HCT116 (cell line): ENCODE data around the gene NAV3. TPM values are rescaled to one million over a fixed set of nuclear protein-coding genes. Genes with fewer than 3 reads are reported as not detected.

Source experiments
- ATAC-seq: fragments of 200-7000 bp; cut with Tn5 transposase; 2 replicates; pipeline ENCODE4 v1.9.1; 2020; ENCODE audit warnings: mild to moderate bottlenecking, moderate library complexity
- BruUV-seq: library from RNA; stranded (reverse); fragments of 400-500 nt; replicated peaks from 2 replicates; lab custom pipeline; 2021; lab: Mats Ljungman, UMichigan
- CTCF ChIA-PET: fragments of 300-600 bp; sonication (Branson Sonifier 250); formaldehyde crosslinking; loops from one replicate; lab custom pipeline; 2021; ENCODE audit warnings: antibody characterized with exemption; lab: Charles Lee
- POLR2A ChIA-PET: fragments of 300-600, 350-600 bp; sonication (Branson Sonifier 250); formaldehyde crosslinking; loops from one replicate; lab custom pipeline; 2021; ENCODE audit warnings: antibody characterized with exemption; lab: Charles Lee
- RAD21 ChIA-PET, 2 experiments: fragments of 300-600 bp; sonication (Branson Sonifier 250); formaldehyde crosslinking; loops; one replicate each; lab custom pipeline; 2023; ENCODE audit warnings: low total read pairs in 2 of 2; ENCODE audit not compliant: uncharacterized antibody in 2 of 2, unreplicated experiment in 2 of 2, low non-redundant PET in 1 of 2; lab: Charles Lee
- DNase-seq: peaks from one replicate; pipeline ENCODE4 v3.0.0-alpha.2; 2010; ENCODE audit warnings: low read depth, low spot score
- H2AFZ ChIP-seq: fragments of 200-600 bp; shearing (Covaris generic), sonication (generic); 2 replicates; pipeline ENCODE4 v1.6.1; 2017; ENCODE audit warnings: low read depth, mixed run types, mixed read lengths, antibody characterized with exemption, low read length; ENCODE audit not compliant: poor library complexity, severe bottlenecking
- H3K27ac ChIP-seq: 2 replicates; pipeline ENCODE4 v1.5.1; 2012; ENCODE audit warnings: low read depth, low read length
- H3K27me3 ChIP-seq: fragments of 200-600 bp; sonication (generic); 2 replicates; pipeline ENCODE4 v1.6.1; 2016; ENCODE audit warnings: mixed run types, low read length, mixed read lengths; ENCODE audit not compliant: insufficient read depth
- H3K36me3 ChIP-seq, 2 experiments: fragments of 200-500 bp in 1 of 2; fragments of 200-600 bp in 1 of 2; sonication (Bioruptor generic) in 1 of 2; sonication (generic) in 1 of 2; 2 replicates each; pipeline versions ENCODE4 v1.5.1 to v1.6.1; 2014 to 2016; ENCODE audit warnings: low read length in 2 of 2, inconsistent platforms in 1 of 2, mixed read lengths in 1 of 2, mixed run types in 1 of 2; ENCODE audit not compliant: insufficient read depth in 2 of 2, control insufficient read depth in 1 of 2
- H3K4me1 ChIP-seq, 2 experiments: fragments of 200-600 bp in 1 of 2; sonication (generic) in 1 of 2; 2 replicates each; pipeline versions ENCODE4 v1.5.1 to v1.6.1; 2012 to 2017; ENCODE audit warnings: low read length in 2 of 2, inconsistent platforms in 1 of 2, mild to moderate bottlenecking in 1 of 2, mixed read lengths in 1 of 2, mixed run types in 1 of 2, moderate library complexity in 1 of 2; ENCODE audit not compliant: insufficient read depth in 2 of 2, control insufficient read depth in 1 of 2
- H3K4me2 ChIP-seq: fragments of 200-600 bp; sonication (generic); 2 replicates; pipeline ENCODE4 v1.6.1; 2017; ENCODE audit warnings: mixed run types, low read length, mixed read lengths
- H3K4me3 ChIP-seq, 2 experiments: fragments of 200-600 bp in 1 of 2; sonication (generic) in 1 of 2; replicated peaks in 1 of 2; 2 replicates each; pipeline ENCODE4 v1.5.1; 2011 to 2016; ENCODE audit warnings: low read length in 2 of 2, control low read depth in 1 of 2, low read depth in 1 of 2, mild to moderate bottlenecking in 1 of 2, mixed read lengths in 1 of 2, mixed run types in 1 of 2
- H3K79me2 ChIP-seq: fragments of 200-600 bp; sonication (generic); 2 replicates; pipeline ENCODE4 v1.6.1; 2017; ENCODE audit warnings: mild to moderate bottlenecking, mixed run types, low read length, moderate library complexity, mixed read lengths; ENCODE audit not compliant: insufficient read depth
- H3K9ac ChIP-seq: fragments of 200-600 bp; sonication (generic); 2 replicates; pipeline ENCODE4 v1.6.1; 2016; ENCODE audit warnings: low read length, mixed read lengths
- H3K9me2 ChIP-seq: fragments of 200-600 bp; sonication (generic), shearing (Covaris generic); 2 replicates; pipeline ENCODE4 v1.6.1; 2017; ENCODE audit warnings: mixed run types, mild to moderate bottlenecking, moderate library complexity; ENCODE audit not compliant: insufficient read depth
- H3K9me3 ChIP-seq, 2 experiments: fragments of 200-500 bp in 1 of 2; fragments of 200-600 bp in 1 of 2; sonication (Bioruptor generic) in 1 of 2; sonication (generic) in 1 of 2; 2 replicates each; pipeline ENCODE4 v1.6.1; 2014 to 2017; ENCODE audit warnings: low read length in 2 of 2, mixed read lengths in 2 of 2, inconsistent platforms in 1 of 2, low read depth in 1 of 2, mild to moderate bottlenecking in 1 of 2, mixed run types in 1 of 2, moderate library complexity in 1 of 2; ENCODE audit not compliant: control insufficient read depth in 1 of 2, insufficient read depth in 1 of 2
- H4K20me1 ChIP-seq: fragments of 200-600 bp; sonication (generic), shearing (Covaris generic); 2 replicates; pipeline ENCODE4 v1.6.1; 2017; ENCODE audit warnings: mixed run types, mild to moderate bottlenecking, moderate library complexity; ENCODE audit not compliant: insufficient read depth
- EGR1 ChIP-seq: IDR thresholded peaks from 2 replicates; pipeline ENCODE4 v1.6.1; 2012; ENCODE audit warnings: low read depth
- ELF1 ChIP-seq: IDR thresholded peaks from 2 replicates; pipeline ENCODE4 v1.6.1; 2012; ENCODE audit warnings: low read depth, borderline replicate concordance
- EZH2 ChIP-seq: fragments of 200-600 bp; sonication (generic); IDR thresholded peaks from 2 replicates; pipeline ENCODE4 v1.6.1; 2017; ENCODE audit warnings: antibody characterized with exemption, mixed run types
- FOSL1 ChIP-seq: IDR thresholded peaks from 2 replicates; pipeline ENCODE4 v1.6.1; 2012; ENCODE audit warnings: low read depth
- POLR2A ChIP-seq: IDR thresholded peaks from 2 replicates; pipeline ENCODE4 v1.7.0; 2011; ENCODE audit warnings: borderline replicate concordance; ENCODE audit not compliant: insufficient read depth, insufficient read length; ENCODE audit errors: extremely low read depth
- RAD21 ChIP-seq: IDR thresholded peaks from 2 replicates; pipeline ENCODE4 v1.6.1; 2012; ENCODE audit warnings: low read depth, mild to moderate bottlenecking
- SIN3A ChIP-seq: IDR thresholded peaks from 2 replicates; pipeline ENCODE4 v1.6.1; 2012; ENCODE audit warnings: low read depth
- SP1 ChIP-seq: IDR thresholded peaks from 2 replicates; pipeline ENCODE4 v1.6.1; 2012; ENCODE audit warnings: low read depth
- SRF ChIP-seq: IDR thresholded peaks from 2 replicates; pipeline ENCODE4 v1.6.1; 2012; ENCODE audit warnings: low read depth
- ZFX ChIP-seq: fragments of 450-650 bp; IDR thresholded peaks from 2 replicates; pipeline ENCODE4 v1.6.1; 2017
- ZNF274 ChIP-seq: fragments of 200-500 bp; sonication (Bioruptor generic); IDR thresholded peaks from 2 replicates; pipeline ENCODE4 v1.6.1; 2014; ENCODE audit warnings: mild to moderate bottlenecking, low read depth, low read length, inconsistent platforms
- intact Hi-C: fragments of 100-400 bp; cut with micrococcal nuclease; formaldehyde crosslinking; loops from 2 replicates; pipeline ENCODE4 v1.10.0; 2022
- total RNA-seq: library from RNA; stranded (reverse); gene quantifications from one replicate; pipeline ENCODE4 v1.2.1, GENCODE V29; 2021; ENCODE audit not compliant: unreplicated experiment
- TF ChIP-seq, protein P1 (sequence below): IDR thresholded peaks from 2 replicates; pipeline ENCODE4 v1.6.1; 2012; ENCODE audit warnings: low read depth
- TF ChIP-seq, protein P2 (sequence below): IDR thresholded peaks from 2 replicates; pipeline ENCODE4 v1.6.1; 2012
- TF ChIP-seq, protein P3 (sequence below): IDR thresholded peaks from 2 replicates; pipeline ENCODE4 v1.6.1; 2012

Gene NAV3
- total RNA-seq, 1 experiment from 2014 or later, result 7.8 TPM

DNA sequence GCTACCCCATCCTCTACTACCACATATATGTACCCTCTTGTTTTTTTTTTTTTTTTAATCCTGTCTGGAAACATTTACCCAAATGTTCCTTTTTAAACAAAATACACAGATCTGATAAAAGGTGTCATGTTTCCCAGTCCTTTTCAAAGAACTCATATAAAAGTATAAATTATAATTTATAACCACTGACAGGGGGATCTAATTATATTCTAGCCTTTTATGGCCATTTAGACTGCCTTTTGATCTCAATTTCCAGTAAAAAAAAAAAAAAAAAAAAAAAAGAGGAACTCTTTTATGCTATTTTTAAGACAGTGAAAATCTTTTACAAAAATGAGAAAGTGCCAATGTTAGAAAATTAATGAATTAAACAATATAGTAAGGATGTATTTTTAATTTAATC, 65.0 kb downstream of the NAV3 start:
- H3K9me2 ChIP-seq, result no peaks in the 10 kb centered on the region
- intact Hi-C loops, result no loop called here
- ChIA-PET POLR2A (no interaction called here), RAD21 (interaction anchor here in 1 of 2 experiments (0.6 kb wide), 1 partner anchor 62 kb away, joined by 4 read pairs; no protein-coding TSS in a partner anchor), CTCF (interaction anchor here (0.7 kb wide), 1 partner anchor 790 kb away, joined by 3 read pairs; no protein-coding TSS in a partner anchor)
- H3K36me3 ChIP-seq, result no peaks in the 10 kb centered on the region
- no peak overlapping the region for H3K4me3 ChIP-seq
- DNase-seq (no peak), ATAC-seq (no peak)
- TF ChIP-seq ZNF274 (no peak), ZFX (no peak), ELF1 (no peak), POLR2A (no peak), SIN3A (no peak), SRF (no peak)
- TF ChIP-seq, protein P1, sequence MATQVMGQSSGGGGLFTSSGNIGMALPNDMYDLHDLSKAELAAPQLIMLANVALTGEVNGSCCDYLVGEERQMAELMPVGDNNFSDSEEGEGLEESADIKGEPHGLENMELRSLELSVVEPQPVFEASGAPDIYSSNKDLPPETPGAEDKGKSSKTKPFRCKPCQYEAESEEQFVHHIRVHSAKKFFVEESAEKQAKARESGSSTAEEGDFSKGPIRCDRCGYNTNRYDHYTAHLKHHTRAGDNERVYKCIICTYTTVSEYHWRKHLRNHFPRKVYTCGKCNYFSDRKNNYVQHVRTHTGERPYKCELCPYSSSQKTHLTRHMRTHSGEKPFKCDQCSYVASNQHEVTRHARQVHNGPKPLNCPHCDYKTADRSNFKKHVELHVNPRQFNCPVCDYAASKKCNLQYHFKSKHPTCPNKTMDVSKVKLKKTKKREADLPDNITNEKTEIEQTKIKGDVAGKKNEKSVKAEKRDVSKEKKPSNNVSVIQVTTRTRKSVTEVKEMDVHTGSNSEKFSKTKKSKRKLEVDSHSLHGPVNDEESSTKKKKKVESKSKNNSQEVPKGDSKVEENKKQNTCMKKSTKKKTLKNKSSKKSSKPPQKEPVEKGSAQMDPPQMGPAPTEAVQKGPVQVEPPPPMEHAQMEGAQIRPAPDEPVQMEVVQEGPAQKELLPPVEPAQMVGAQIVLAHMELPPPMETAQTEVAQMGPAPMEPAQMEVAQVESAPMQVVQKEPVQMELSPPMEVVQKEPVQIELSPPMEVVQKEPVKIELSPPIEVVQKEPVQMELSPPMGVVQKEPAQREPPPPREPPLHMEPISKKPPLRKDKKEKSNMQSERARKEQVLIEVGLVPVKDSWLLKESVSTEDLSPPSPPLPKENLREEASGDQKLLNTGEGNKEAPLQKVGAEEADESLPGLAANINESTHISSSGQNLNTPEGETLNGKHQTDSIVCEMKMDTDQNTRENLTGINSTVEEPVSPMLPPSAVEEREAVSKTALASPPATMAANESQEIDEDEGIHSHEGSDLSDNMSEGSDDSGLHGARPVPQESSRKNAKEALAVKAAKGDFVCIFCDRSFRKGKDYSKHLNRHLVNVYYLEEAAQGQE, result no peak
- no peak overlapping the region for H3K27ac ChIP-seq
- peak overlapping the region; percentile 55 for H2AFZ ChIP-seq
- BruUV-seq, result no TSS peak
- no peaks in the 10 kb centered on the region for H3K9me3 ChIP-seq
- H3K4me1 ChIP-seq, result peaks cover 42 to 43% of the 10 kb centered on the region in 2 experiments
- H3K9ac ChIP-seq, result no peak overlapping the region
- no peaks in the 10 kb centered on the region for H4K20me1 ChIP-seq
- H3K79me2 ChIP-seq, result no peaks in the 10 kb centered on the region
- no peaks in the 10 kb centered on the region for H3K27me3 ChIP-seq
- H3K4me2 ChIP-seq, result peak overlapping the region; percentile 66; the same call in 1 of the 2 replicates

DNA sequence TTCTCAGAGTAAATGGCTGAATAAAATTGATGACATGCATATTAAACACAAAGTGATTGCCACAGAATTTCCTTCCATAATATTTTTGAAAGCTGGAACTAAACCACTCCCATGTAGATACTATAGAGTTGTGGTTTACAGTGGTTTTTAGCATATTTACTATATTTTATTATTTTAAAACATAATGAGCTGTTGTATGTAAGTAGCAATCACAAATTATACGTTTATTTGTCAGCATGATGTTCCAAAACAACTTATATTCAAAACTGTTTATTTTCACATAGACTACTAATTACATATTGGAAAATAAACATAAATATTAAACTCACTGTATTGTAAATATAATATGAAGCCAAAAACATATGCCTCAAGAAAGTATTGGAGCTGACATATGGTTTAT, 77.2 kb downstream of the NAV3 start:
- CTCF ChIA-PET, result no interaction called here
- POLR2A ChIA-PET, result no interaction called here
- intact Hi-C loops, result no loop called here
- TF ChIP-seq FOSL1, result no peak
- TF ChIP-seq RAD21, result no peak
- TF ChIP-seq, protein P2, sequence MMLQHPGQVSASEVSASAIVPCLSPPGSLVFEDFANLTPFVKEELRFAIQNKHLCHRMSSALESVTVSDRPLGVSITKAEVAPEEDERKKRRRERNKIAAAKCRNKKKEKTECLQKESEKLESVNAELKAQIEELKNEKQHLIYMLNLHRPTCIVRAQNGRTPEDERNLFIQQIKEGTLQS, result no peak
- TF ChIP-seq SP1, result no peak
- TF ChIP-seq, protein P1, result no peak
- TF ChIP-seq EGR1, result no peak
- no peak for TF ChIP-seq ZNF274
- TF ChIP-seq ZFX, result no peak
- no peak for TF ChIP-seq EZH2
- TF ChIP-seq, protein P3, sequence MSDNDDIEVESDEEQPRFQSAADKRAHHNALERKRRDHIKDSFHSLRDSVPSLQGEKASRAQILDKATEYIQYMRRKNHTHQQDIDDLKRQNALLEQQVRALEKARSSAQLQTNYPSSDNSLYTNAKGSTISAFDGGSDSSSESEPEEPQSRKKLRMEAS, result no peak

More for the DNA sequence above, 77.2 kb downstream of the NAV3 start:
- no peaks in the 10 kb centered on the region for H3K79me2 ChIP-seq
- no peak overlapping the region for H3K9ac ChIP-seq
- no peaks in the 10 kb centered on the region for H3K9me2 ChIP-seq
- H3K4me2 ChIP-seq, result no peak overlapping the region
- no peak overlapping the region for H2AFZ ChIP-seq
- no peak overlapping the region for H3K27ac ChIP-seq
- no peak for DNase-seq
- H4K20me1 ChIP-seq, result no peaks in the 10 kb centered on the region
- no TSS peak for BruUV-seq
- H3K27me3 ChIP-seq, result no peaks in the 10 kb centered on the region
- no peaks in the 10 kb centered on the region for H3K9me3 ChIP-seq
- H3K36me3 ChIP-seq, result no peaks in the 10 kb centered on the region
- no peak overlapping the region for H3K4me3 ChIP-seq
- no peak for ATAC-seq
- no peaks in the 10 kb centered on the region for H3K4me1 ChIP-seq
- RAD21 ChIA-PET, result no interaction called here
